Panc1 (cell line): ENCODE results near the gene CMIP.

Experiments used
- POLR2AphosphoS5 ChIP-seq: IDR thresholded peaks from 2 replicates; pipeline ENCODE4 v1.6.1; 2012; ENCODE audit warnings: mild to moderate bottlenecking, low read depth, low read length, moderate library complexity
- SIN3A ChIP-seq: IDR thresholded peaks from 2 replicates; pipeline ENCODE4 v1.6.1; 2012; ENCODE audit warnings: low read depth, mild to moderate bottlenecking, low read length, moderate library complexity, borderline replicate concordance; ENCODE audit not compliant: insufficient read depth
- TCF7L2 ChIP-seq: IDR thresholded peaks from 2 replicates; pipeline ENCODE4 v1.6.1; 2011; ENCODE audit warnings: mild to moderate bottlenecking, low read depth, low read length, inconsistent platforms
- TF ChIP-seq, protein P1 (sequence below): fragments of 450-650 bp; IDR thresholded peaks from 2 replicates; pipeline ENCODE4 v1.5.1; 2017; ENCODE audit warnings: mild to moderate bottlenecking
- TF ChIP-seq, protein P2 (sequence below), 2 experiments: IDR thresholded peaks; 2 replicates each; pipeline ENCODE4 v1.6.1; 2011 to 2012; ENCODE audit warnings: low read depth in 2 of 2, control low read depth in 1 of 2, low read length in 1 of 2, mild to moderate bottlenecking in 1 of 2, moderate library complexity in 1 of 2; ENCODE audit not compliant: insufficient read depth in 1 of 2

DNA sequence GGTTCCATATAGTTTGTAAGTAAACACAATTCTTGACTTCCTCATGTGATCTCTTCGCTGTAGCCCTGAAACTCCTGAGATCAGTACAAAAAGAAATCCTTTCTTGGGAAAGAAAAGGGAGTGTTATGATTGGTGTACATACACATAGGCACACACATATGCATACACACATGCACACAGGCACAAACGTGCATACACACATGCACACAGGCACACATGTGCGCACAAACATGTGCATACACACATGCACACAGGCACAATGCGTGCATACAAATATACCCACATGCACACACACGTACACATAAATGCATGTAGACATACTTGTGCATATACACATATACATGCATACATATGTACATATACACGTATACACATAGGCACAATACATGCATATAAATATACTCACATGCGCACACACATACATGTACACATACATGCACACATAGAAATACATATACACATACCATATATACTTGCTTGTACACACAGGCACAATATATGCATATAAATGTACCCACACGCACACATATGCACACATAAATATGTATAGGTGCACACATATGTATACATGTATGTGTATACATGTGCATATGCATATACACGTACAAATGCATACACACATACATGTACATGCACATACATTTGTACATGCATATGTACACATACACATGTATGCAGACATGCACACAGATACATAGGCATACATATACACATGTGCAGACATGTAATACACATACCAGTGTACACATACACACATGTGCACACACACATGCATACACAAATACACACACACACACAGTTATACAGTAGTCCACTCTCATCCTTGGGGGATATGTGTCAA, 26.4 kb downstream of the CMIP start:
- TF ChIP-seq, protein P1, sequence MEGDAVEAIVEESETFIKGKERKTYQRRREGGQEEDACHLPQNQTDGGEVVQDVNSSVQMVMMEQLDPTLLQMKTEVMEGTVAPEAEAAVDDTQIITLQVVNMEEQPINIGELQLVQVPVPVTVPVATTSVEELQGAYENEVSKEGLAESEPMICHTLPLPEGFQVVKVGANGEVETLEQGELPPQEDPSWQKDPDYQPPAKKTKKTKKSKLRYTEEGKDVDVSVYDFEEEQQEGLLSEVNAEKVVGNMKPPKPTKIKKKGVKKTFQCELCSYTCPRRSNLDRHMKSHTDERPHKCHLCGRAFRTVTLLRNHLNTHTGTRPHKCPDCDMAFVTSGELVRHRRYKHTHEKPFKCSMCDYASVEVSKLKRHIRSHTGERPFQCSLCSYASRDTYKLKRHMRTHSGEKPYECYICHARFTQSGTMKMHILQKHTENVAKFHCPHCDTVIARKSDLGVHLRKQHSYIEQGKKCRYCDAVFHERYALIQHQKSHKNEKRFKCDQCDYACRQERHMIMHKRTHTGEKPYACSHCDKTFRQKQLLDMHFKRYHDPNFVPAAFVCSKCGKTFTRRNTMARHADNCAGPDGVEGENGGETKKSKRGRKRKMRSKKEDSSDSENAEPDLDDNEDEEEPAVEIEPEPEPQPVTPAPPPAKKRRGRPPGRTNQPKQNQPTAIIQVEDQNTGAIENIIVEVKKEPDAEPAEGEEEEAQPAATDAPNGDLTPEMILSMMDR = no peak
- no peak for TF ChIP-seq POLR2AphosphoS5
- TF ChIP-seq, protein P2, sequence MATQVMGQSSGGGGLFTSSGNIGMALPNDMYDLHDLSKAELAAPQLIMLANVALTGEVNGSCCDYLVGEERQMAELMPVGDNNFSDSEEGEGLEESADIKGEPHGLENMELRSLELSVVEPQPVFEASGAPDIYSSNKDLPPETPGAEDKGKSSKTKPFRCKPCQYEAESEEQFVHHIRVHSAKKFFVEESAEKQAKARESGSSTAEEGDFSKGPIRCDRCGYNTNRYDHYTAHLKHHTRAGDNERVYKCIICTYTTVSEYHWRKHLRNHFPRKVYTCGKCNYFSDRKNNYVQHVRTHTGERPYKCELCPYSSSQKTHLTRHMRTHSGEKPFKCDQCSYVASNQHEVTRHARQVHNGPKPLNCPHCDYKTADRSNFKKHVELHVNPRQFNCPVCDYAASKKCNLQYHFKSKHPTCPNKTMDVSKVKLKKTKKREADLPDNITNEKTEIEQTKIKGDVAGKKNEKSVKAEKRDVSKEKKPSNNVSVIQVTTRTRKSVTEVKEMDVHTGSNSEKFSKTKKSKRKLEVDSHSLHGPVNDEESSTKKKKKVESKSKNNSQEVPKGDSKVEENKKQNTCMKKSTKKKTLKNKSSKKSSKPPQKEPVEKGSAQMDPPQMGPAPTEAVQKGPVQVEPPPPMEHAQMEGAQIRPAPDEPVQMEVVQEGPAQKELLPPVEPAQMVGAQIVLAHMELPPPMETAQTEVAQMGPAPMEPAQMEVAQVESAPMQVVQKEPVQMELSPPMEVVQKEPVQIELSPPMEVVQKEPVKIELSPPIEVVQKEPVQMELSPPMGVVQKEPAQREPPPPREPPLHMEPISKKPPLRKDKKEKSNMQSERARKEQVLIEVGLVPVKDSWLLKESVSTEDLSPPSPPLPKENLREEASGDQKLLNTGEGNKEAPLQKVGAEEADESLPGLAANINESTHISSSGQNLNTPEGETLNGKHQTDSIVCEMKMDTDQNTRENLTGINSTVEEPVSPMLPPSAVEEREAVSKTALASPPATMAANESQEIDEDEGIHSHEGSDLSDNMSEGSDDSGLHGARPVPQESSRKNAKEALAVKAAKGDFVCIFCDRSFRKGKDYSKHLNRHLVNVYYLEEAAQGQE (IDR thresholded peaks at IDR 0.05; ENCODE audit: insufficient read depth in 1 of 2, low read depth in 2 of 2, low read length in 1 of 2) = no peak
- TF ChIP-seq SIN3A = no peak
- TF ChIP-seq TCF7L2 = no peak
